NAMALWA (cell line): ENCODE data around the gene FN3K.
A peak's percentile ranks its signal among the peaks of the same experiment; 100 is the strongest.
"Not testable (repeated sequence)": the region's sequence is repeated elsewhere in the genome, so short reads cannot be mapped to it uniquely, and the experiment has no call there.

ENCODE experiments used
- DNase-seq: peaks from one replicate; pipeline ENCODE4 v3.0.0-alpha.2; 2015; ENCODE audit warnings: low spot score

FN3K gene

DNA sequence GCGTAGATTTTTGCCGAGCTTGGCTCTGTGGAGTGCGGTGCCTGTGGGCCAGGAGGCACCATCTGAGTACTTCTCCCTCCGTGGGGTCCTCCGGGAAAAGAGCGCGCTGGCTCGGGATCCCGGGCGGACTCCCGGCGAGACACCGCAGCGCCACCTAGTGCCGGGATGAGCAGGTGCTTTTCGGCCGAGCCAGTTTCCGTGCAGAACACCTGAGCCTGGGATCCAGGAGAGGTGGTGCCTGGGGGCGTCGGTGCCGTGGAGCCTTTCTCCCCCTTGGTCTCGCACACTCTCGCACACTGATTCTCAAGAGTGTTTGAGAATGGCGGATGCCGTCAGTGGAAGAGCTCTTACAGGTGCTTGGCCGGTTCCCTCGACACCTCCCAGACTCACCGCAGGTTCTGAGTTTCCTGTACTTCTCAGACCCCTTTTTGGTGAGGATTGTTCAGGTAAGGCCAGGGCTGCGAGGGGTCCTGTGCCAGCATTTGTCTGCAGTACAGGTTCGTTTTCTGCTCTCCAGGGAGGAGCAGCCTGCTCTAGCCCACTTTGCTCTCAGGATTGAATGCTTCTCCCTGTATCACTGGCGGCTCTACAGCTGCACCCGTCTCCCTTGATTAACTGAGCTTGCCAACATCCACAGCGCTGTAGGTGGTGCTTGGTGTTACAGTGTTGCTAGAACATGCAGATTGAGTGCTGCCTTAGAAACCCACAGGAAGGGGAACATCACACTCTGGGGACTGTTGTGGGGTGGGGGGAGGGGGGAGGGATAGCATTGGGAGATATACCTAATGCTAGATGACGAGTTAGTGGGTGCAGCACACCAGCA, 39.8 kb downstream of the FN3K start:
- DNase-seq, result no peak

DNA sequence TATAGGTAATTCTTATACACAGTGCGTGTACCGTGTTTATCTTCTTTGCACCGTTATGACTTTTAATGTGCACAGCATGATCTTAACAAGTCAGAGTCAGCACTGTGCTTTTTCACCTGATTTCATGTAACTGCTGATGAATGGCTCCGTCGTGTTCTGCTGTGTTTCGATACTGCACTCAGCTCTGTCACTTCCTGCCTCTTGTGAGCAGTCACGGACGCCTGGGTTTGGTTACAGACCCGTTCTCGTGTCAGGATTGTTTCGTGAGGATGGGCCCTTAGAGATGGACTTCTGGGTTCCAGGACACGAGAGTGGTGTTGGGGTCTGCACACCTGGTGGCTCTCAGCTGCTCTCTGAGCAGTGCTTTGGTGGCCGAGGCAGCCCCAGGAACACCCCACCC, 41.0 kb downstream of the FN3K start:
- no peak for DNase-seq

DNA sequence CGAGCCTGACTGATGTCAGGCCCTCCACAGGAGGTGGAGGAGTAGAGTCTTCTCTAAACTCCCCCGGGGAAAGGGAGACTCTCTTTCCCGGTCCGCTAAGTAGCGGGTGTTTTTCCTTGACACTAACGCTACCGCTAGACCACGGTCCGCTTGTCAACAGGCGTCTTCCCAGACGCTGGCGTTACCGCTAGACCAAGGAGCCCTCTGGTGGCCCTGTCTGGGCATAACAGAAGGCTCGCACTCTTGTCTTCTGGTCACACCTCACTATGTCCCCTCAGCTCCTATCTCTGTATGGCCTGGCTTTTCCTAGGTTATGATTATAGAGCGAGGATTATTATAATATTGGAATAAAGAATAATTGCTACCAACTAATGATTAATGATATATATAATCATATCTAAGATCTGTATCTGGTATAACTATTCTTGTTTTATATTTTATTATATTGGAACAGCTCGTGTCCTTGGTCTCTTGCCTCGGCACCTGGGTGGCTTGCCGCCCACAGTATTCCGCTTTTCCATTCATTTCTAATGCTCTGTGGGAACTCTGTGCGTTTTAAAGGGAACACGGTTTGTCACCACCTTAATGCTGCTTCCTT, 42.5 kb downstream of the FN3K start:
- DNase-seq, result not testable (repeated sequence)

DNA sequence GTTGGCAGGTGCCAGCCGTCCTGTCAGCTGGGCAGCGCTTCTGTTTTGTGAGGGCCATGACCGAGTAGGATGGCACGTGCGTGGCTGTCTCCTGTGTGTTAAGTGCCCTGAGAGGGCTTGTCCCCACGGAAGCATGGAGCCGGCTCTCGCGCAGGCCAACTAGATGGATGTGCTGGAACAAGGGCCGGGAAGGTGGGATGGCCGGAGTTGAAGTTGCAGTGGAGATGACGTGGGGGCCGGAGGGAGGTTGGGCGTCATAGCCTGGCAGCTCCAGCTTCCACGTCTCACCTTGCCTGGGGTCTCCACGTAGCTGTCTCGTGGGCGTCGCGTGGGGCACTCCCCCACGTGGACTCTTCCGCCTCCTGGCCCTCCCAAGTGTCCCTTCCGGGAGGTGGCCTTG, 44.1 kb downstream of the FN3K start:
- DNase-seq, result no peak

DNA sequence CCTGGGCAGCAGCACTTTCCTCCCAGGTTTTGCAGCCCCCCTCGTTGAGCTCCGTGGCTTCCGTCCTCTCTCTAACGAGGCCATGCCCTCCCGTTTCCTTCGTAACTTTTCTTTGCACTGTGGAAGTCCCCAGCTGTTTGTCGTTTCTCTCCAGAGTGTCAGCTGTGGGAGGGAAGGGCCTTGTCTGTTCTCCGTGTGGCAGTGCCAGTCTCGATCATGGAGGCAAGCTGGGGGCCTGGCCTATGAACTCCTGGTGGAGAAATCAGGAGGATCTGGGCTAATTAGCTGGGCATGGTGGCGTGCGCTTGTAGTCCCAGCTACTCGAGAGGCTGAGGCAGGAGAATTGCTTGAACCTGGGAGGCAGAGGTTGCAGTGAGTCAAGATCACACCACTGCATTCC, 44.8 kb downstream of the FN3K start:
- no peak for DNase-seq

DNA sequence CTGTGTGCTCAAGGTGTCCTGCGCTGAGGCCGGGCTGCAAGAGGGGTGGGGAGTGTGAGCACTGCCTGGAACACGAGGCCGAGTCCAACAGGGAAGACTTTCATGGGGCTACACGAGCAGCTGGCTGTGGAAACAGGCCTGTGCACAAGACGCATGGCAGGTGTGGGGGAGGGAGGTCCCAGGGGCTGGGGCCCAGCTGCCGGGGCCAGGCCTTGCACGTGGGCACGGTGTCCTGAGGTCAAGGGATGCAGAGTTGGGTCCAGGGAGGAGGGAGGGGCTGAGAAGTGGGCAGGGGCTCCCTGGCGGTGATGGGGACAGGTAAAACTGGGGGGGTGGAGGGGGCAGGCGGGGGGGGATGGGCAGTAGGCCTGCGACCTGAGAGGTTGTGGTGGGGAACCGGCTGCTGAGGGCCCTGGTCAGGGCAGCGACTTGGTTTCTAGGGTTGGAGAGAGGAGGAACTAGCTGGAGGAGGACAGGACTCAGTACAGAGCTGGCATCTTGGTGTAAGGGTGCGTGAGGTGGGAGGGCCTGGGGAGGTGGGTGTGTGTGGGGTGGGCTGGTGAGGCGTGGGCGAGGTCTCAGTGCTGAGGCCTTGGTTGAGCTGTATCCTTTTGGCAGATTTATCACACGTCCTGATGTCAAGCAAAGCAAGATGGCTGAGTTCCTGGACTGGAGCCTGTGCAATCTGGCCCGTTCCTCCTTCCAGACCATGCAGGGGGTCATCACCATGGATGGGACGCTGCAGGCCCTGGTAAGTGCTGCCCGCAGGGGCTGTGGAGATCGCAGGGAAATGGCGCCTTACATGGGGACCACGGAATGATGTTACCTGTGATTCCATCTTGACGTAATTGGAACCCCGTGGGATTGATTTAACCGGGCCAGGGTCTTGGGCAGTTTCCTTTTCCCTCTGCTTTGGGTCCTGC, 45.8 kb downstream of the FN3K start:
- no peak for DNase-seq

DNA sequence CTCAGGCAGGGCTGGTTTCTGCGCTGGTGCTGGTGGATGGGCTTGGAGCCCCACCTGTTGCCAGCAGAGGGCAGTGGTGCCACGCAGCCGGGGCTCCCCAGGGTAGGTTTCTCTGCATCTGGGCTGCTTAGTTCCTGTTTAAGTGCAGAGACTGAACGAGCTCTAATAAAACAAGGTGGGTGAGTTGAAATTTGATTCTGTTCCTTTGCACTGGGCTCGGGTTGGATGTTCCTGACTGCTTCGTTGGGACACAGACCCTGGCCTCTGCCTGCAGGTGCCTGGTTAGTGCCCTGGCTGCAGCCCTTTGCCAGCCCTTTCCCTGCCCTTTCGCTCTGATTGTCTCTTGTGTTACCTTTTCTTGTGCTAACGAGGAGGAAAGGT, 46.5 kb downstream of the FN3K start:
- peak; percentile 88 for DNase-seq

DNA sequence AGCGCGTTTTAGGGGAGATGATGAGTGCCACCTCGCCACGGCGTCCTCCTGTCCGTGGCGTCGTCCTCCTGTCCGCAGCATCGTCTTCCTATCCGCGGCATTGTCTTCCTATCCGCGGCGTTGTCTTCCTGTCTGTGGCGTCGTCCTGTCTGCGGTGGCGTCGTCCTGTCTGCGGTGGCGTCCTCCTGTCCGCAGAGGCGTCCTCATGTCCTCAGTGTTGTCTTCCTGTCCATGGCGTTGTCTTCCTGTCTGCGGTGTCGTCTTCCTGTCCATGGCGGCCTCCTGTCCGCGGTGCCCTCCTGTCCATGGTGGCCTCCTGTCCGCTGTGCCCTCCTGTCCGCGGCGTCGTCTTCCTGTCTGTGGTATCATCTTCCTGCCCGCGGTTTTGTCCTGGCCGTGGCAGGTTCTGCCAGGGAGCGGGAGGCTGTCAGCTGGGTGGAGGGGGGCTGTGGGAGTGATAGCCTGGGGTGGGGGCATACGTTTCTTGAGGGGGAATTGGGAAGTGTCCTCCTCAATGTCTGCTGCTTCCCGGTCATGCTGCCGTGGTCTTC, 47.3 kb downstream of the FN3K start:
- no peak for DNase-seq

DNA sequence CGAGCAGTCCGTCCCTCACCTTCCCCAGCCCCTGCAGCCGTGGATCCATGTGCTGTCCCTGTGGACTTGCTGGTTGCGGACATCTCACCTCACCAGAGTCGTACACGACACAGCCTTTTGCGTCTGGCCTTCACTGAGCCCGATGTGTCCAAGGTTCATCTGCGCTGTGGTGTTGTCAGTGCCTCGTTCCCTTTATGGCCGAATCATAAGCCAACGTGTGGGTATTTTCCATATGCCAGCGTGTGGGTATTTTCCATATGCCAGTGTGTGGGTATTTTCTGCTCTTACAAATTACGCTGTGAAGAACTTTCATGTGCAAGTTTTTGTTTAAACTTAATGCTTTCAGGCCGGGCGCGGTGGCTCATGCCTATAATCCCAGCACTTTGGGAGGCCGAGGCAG, 48.1 kb downstream of the FN3K start:
- no peak for DNase-seq

DNA sequence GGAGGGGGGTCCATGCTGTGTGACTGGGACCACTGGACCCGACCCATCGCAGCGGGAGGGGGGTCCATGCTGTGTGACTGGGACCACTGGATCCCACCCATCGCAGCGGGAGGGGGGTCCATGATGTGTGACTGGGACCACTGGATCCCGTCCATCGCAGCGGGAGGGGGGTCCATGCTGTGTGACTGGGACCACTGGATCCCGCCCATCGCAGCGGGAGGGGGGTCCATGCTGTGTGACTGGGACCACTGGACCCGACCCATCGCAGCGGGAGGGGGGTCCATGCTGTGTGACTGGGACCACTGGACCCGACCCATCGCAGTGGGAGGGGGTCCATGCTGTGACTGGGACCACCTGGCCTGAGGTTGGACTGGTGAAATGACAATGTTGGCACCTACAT, 50.2 kb downstream of the FN3K start:
- DNase-seq, result not testable (repeated sequence)

DNA sequence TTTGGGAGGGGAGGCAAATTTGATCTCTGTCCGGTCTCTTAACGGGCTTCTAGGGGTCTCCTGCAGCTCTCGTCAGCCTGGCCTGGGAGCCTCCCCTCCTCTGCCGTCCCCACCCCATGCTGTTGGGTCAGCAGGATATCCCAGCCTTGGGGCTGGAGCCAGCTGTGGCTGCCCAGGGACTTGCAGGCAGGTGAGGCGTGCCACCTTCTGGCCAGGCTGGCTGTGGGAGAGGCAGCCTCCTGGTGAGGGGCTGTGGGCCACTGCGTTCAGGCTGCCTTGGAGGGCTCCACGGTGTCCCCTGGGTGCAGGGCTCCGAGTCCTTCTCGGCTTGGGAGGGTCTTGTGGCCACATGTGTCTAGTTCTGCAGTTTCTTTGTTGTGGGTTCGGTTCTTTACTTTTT, 51.0 kb downstream of the FN3K start:
- DNase-seq, result no peak

DNA sequence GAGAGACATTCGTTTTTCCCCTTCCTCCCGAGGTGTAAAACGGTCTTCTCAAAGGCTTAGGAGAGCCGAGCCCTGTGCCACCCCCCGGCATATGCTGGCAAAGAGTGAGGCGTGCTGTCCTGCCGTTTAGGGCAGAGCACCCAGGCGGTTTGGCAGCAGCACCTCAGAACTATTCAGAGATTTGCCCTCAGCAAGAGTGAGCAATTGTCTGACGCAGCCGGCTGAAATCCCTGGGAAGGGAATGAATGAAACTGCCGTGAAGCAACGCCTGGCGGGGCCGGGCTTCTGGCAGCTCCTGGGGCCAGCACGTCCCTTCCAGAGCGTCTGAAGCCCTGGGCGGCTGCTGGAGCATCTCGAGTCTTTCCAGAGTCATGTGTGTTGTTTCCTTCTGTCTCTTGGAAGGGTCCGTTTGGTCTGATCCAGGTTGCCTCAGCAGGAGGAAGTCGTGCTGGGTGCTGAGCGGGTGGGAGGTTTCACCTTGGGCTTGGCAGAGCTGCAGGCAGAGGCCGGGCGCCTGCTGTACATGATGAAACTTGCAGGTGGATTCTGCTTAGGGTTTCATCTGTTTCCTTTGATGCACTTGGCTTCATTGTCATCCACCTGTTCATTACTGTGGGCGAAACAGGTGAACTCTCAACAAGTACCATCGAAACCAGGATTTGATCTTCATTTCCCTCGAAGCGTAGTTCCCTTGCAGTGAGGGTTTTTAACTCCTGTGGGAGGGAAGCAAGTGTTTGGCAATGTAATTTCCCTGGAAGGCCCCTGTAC, 51.9 kb downstream of the FN3K start:
- DNase-seq, result no peak

DNA sequence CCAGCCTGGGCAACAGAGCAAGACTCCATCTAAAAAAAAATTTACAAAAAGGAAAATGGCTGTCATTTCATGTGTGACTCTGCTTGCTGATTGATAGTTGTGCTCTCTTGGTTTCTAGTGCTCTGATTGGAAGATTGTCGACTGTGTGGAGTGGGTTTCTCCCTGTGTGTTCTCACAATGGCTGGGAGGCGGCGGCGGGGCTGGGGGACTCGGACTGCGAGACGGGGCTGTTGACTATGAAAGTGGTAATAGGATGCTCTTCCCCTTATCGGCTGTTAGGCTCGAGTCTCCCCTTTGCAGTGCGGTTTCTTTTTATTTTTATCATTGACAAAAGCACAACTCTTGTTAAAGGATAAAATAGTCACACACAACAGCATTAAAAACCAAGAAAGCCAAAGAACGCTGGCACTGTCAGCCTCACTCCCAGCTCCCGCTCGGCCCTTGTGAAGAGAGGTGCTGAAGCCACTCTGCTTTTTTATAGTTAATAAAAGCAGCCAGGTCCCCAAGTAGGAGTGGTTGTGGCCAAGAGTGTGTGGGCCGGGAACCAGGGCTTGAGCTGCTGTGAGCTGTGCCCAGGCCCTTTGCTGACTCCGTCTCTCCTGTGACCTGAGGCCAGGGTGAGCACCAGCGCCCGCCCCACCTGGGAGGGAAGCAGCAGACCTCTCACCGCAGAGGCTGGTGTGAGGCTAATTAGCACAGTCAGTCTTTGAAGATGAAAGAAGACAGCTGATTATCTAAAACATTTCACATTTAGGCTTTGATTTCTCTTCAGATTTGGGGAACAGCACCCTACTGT, 53.0 kb downstream of the FN3K start:
- DNase-seq, result no peak

DNA sequence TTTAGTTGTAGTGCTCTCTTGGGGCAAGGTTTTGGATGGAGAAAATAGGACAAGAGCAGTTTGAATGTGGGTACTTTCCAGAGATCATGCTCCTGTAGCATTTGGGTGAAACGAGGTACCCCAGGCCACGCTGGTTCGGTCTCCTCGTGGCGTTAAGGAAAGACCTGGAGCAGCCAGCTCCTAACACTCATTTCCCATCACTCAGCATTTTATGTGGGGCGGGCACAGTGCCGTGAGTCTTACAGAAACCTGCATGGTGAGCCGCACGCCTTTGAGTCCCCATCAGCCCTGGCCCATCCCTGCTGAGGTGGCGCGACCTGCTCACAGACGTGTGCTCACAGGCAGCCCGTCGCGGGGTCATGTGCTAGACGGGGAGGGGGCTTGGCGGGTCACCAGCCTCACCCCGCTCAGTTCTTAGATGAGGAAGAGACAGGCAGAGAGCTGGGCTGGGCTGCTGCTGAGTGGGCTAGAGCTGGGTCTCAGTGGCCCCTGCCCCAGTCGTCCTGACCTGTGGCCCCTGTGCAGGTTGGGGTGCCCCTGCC, 53.7 kb downstream of the FN3K start:
- no peak for DNase-seq

DNA sequence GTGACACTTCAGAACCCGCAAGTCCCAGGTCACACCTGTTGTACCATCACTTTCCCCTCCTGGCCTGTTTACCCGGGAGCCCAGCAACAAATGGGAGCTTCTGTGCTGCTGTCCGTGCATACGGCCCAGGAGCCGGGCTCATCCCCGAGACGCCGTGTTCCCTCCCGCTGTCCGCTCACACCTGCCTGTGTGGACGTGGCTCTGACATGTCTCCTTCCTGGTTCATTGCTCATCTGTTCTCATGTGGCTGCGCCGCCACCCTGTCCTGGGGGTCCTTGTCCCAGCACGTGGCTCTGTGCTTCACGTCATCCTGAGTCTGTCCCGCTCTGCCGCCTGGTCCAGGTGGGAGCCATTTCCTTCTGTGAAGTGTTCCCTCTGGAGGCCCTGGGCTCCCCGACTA, 54.4 kb downstream of the FN3K start:
- DNase-seq, result no peak

DNA sequence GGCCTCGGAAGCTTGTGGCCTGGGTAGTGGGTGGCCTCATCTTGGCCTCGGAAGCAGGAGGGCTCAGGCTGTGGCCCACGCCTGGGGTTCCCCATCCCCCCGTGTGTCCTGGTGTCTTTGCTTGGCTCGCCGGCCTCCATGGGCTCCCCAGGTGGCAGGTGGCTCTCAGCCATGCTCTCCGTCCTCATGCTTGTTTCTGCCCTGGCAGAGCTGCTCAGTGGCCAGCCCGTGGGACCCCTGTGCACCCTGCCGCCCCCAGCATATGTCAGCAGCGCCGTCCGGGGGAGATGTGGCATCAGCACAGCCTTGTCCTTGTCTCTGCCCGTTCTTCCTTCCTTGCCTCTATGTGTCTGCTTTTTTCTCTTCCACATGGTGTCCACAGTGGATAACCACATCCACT, 55.0 kb downstream of the FN3K start:
- no peak for DNase-seq

DNA sequence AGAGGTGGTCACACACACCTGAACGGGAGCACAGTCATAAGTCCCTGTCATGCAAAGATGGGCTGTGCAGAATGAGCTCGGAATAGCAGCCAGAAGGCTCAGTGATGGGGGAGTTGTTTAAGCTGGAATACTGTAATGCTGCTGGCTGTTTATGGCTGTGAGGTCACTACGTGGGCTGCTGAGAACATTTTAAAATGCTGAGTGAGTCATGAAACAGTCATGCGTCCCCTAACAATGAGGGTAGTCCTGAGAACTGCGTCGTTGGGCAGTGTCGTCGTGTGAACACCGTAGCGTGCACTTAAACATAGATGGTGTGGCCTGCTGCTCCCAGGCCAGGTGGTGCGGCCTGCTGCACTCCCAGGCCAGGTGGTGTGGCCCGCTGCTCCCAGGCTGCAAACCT, 56.1 kb downstream of the FN3K start:
- no peak for DNase-seq

DNA sequence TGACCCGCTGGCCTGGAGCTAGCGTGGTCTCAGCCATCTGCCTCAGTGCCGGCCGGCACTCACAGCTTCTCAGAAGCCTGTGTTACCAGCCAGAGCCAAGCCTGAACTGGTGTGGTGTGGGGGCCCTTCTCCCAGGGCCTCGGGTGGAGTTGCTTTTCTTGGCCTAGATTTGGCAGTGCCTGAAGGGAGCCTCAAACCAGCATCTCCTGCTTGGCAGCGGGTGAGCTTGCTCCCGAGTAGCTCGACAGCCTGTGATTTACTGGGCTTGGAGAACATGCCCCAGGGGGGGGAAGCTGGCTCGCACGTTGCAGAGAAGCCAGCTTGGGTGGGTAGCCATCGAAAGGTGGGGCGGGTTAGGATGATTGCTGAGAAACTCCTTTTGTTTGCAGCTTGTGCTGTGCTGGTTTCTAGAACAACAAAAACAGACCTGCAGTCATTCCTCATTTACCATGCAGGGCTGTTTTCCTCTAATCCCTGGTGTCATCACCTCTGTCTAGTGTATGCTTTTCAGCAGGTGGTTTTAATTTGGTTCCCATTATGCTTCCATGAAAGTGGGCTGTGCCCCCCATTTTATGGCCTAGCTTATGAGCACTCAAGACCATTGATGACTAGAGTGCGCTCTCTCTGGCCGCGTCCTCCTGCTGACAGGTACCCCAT, 58.7 kb downstream of the FN3K start:
- no peak for DNase-seq

DNA sequence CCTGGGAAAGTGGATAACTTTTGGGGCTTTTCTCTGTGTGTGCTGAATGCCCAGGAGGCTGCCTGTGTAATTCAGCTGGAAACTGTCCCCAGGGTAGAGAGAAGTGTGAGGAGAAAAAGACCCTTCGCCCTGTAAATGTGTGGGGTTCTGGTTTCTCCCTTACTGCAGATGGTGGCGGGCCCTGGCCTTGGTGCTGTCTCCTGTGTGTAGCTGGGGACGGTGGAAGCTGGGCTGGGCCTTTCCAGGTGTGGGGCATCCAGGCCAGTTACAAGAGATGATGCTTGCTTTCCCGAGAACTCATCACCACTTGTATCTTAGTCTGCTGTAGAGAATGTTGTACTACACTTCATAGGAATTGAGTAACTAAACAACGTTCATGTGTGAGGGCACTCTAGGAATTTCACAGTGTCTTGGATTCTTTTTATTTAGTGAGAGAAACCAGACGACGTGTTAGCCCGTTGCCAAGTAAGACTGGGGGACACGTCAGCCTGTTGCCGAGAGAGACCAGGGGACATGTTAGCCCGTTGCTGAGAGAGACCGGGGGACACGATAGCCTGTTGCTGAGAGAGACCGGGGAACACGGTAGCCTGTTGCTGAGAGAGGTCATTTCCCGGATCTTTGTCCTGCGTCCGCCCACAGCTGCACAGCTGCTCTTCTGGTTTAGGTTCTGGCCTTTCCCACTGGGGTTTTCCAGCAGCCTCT, 59.5 kb downstream of the FN3K start:
- no peak for DNase-seq

DNA sequence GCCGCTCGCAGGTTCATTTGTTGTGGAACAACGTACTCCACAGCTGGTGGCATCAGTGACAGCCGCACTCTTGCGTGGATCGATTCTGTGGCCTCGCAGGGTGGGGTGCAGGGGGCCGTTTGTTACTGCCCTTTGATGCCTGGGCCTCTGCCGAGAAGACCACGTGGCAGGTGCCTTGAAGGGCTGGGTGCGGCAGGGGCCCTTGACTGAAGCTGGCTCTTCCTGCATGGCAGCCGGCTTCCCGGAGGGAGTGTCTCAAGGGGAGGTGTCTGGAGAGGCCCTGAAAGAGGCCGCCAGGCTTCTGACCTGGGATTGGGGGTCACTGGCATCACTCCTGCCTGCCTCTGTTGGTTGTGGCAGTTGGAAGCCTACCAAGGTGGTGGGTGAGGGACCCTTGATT, 60.2 kb downstream of the FN3K start:
- DNase-seq, result no peak
